22Rv1 (cell line): ENCODE data around the gene GPC2.
"Not testable (repeated sequence)": the region's sequence is repeated elsewhere in the genome, so short reads cannot be mapped to it uniquely, and the experiment has no call there.

Experiments
- H3K27ac ChIP-seq: fragments of 450-650 bp; 2 replicates; pipeline ENCODE4 v1.5.1; 2017
- CTCF ChIP-seq: fragments of 450-650 bp; IDR thresholded peaks from 2 replicates; pipeline ENCODE4 v1.5.1; 2017; ENCODE audit warnings: mild to moderate bottlenecking
- ZFX ChIP-seq: fragments of 450-650 bp; IDR thresholded peaks from 2 replicates; pipeline ENCODE4 v1.6.1; 2017; ENCODE audit warnings: antibody characterized with exemption, borderline replicate concordance

GPC2 gene

GRCh38 chr7:100130608-100131453 lies 46.4 kb downstream of the GPC2 start:
- no peak overlapping the region for H3K27ac ChIP-seq
- TF ChIP-seq CTCF = peak; percentile 99
- TF ChIP-seq ZFX = no peak

GRCh38 chr7:100130220-100130607 lies 47.0 kb downstream of the GPC2 start:
- not testable (repeated sequence) for H3K27ac ChIP-seq

- H3K27ac ChIP-seq = peak overlapping the region; percentile 100; the same call in 1 of the 2 replicates
- no peak for TF ChIP-seq CTCF
- TF ChIP-seq ZFX = no peak
Observed at GRCh38 chr7:100128637-100128963, 48.6 kb downstream of the GPC2 start.

- H3K27ac ChIP-seq = peak overlapping the region; percentile 100
- TF ChIP-seq CTCF (no peak), ZFX (no peak)
Observed at GRCh38 chr7:100127866-100128636, 49.1 kb downstream of the GPC2 start.

GRCh38 chr7:100126931-100127865 lies 50.0 kb downstream of the GPC2 start, which contains the start of gene MBLAC1:
Gene MBLAC1, plus strand, starts transcription at chr7:100126967. Its CDS starts 429 bp downstream, at chr7:100127396.
- peak within 1 kb of the TSS; percentile 100 for H3K27ac ChIP-seq
- TF ChIP-seq CTCF (no peak), ZFX (no peak)

GRCh38 chr7:100126239-100126930 lies 50.8 kb downstream of the GPC2 start:
- TF ChIP-seq ZFX (no peak), CTCF (no peak)
- peak overlapping the region; percentile 100 for H3K27ac ChIP-seq
